NCI-H1092 (cell line): ENCODE data around the gene IQGAP2.
"Not testable (repeated sequence)": the region's sequence is repeated elsewhere in the genome, so short reads cannot be mapped to it uniquely, and the experiment has no call there.

ENCODE experiments used
- DNase-seq: peaks from one replicate; lab custom pipeline; 2025; lab: John Stamatoyannopoulos, UW

Gene IQGAP2

DNA sequence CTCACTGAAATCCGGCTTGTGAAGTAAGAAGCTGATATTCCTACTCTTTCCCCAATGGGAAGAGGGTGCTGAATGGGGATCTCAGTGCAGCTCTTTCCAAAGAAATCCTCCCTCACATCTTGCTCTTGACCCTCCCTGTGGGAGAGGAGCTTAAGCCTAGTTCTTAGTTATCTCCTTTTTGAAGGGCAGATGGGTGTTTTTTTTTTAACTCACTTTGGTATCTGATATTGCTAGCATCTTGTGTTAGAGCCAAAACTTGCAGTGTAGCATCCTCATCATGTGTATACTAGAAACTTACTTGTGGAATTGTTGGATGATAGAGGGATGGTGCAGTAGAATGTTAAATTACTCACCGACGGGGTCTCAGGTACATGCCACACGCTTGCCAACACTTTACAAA, 129.9 kb downstream of the IQGAP2 start:
- no peak for DNase-seq

DNA sequence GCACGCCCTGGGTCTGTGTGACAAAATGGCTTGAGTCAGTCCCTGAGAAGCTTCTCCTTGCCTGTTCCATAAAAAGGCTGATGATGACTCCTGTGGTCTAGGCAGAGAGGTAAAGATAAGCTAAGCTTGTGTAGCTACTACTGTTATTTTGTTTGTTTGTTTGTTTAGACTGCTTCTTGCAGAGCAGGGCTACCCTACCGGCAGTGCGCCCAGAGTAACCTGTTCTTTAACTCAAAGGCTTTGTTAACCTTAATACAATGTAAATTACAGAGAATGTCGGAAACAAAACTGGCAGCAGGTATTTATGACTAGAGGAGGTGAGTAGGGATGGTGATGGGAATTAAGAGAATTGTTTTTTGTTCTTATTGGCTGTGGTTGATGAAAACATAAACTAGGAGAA, 132.5 kb downstream of the IQGAP2 start:
- no peak for DNase-seq

DNA sequence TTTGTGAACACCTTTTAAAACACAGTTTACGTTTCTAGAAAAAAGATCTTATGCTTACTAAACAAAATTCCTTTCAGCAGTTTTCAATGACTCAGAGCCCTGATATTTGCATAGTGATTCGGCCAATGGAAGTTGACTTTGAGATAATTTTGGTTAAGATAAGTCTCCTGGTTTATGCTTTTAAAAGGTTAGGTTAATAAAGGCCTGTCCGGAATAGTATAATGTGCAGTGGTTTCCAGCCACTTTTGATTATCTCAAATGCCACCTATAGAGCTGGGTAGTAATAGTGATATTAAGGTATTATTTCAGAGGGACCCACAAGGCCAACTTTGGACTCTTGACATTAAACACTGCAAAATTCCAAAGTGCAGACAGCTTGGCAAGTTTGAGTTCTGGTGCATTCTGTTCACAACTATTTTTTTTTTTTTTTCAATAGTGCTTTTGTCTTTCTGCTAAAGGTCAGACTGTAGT, 134.0 kb downstream of the IQGAP2 start:
- no peak for DNase-seq

DNA sequence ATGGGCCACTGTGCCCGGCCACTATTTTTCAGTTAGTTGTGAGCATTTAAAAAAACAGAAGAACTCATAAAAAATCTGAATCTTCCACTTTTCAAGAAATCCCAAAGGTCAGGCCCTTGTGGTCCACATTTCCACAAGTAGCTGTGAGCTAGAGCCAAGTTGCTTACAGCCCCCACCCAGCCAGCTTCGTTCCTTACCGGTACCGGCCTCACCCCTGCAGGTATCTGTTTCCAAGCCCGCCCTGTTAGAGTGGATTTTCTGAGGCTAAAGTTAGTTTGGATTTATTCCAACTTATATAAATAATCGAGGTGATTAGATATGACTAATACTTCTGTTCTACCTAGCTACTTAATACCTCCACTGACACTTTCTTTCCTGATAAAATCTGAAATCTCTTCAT, 139.2 kb downstream of the IQGAP2 start:
- no peak for DNase-seq

DNA sequence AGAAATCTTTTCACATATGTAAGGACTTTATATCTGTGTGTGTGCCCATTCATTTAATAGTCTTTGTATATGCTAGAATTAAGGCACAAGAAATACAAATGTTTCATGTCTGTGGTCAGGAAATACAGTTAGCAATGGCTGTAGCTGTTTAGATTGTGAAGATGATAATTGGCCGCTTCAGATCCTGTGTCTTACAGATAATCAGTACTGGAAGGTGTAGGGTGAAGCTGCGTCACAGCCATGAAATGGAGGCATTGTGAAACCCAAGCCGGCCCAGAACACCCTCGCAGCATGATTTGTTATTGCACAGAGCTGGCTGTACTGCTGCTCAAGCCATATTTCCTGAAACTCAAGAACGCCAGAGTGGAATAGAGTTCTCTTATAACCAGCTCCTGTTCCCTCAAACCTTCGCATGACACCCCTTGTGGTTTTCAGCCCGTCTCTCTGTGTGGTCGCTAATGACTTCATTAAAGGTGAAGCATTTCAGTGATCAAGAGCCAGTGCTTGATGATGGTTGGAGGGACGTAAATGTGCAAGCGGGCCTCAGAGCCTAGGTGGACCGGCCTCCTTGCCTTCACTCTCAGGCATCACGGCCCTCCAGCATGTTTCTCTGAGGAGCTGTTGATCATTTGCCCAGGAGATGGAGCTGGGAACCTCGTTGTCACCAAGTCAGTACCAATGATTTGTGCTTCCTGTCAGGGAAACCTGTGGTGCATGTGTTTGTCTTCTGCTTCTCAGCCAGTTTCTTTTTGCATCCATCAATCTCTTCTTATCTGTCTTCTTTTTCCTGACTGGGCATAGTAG, 140.0 kb downstream of the IQGAP2 start:
- DNase-seq = no peak

DNA sequence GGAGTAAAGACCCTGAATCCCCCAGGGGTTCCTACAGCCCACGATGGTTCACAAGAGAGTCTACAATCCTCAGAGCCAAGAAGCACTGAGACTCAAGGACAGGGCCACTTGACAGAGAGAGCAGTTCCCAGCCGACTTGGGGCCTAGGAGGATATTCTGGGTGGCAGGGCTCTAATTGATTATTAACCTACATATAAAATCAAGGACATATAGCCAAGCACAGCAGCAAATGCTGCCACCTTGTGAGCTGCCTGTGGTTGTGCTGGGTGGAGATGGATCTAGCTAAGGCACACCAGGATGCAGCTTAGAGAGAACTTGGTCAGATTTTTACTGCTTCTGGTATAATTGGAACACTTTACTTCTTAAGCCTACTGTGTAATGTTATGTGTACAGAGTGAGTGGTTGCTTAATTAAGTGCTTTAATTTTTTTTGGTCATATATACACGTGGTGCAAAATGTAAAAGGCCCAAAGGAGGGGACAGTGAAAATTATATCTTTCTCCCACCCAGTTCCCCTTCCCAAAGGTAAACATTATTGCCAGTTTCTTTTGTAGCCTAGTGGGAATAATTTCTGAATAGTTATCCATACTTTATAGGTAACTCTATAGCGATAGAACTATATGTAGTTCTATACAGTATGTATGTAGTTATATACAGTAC, 141.3 kb downstream of the IQGAP2 start:
- DNase-seq = no peak

DNA sequence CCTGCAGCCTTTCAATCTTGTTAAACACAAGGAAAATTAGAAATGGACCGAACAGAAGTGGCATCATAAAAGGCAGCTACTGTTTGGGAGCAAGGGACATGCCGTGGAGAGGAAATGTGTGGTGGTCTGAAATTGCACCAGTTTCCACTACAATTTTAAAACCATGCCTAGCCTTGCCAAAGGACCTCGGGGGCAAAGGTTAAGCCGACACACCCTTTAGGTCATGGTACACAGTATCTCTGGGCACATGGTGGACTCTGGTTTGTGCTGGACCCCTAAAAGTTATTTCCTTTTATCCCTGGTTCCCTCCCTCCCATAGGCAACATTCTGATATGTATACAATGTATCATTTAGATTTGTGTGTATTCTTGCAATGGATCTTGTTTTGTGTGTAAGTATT, 142.1 kb downstream of the IQGAP2 start:
- DNase-seq = no peak

DNA sequence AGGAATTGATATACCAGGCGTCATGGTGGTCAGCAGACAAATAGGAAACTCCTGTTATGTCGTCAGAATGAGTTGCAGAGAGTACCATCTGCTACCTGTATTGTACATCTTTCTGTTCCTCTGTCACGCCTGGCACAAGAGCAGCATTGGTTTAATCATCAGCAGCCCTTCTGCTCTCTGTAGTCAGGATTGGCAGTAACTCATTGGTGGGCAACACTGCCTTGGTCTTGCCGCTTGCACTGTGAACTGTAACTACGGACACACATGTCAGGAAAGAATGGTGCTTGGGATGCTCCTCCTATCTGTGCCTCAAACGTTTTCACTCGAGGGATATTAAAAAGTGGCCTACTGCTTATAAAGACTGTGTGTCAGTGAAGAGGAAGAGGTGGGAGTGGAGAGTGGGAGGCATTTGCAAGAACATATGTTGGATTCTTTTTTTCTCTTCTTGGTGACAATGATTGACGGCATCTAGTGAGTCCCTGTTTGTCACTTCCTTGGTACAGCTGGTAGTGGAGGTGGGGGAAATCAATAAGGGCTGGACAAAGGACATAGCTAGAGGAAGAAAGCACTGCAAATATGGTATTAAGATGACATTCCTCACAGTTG, 143.5 kb downstream of the IQGAP2 start:
- DNase-seq = no peak

DNA sequence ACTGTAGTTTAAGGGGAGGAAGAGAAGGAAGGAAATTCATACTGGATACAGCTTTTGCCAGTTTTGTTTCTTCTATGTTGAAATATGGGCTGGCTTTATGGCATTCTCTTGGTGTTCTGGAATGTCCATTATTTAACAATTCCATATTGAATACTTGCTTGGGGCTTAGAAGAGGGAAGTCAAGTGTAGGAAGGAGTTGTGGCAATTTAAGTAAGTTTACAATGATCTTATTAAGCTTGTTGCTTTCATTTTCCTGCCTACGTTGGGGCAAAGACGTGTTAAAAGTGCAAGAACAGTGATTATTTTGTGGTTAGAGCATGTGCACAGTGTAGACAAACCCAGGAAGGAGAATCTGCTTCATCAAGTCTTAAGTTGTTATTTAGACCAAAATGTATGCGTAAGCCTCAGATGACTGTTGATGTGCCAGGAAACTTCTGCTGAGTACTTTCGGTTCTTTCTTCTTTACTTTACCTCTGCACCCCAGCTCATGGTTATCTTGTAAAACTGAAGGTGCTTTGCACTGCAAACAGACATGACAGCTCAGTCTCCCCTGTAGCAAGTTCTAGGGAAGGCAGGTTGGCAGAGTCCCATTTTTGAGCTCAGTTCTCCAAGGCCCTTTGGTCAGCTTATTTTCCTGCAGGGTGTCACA, 144.3 kb downstream of the IQGAP2 start:
- DNase-seq = no peak

DNA sequence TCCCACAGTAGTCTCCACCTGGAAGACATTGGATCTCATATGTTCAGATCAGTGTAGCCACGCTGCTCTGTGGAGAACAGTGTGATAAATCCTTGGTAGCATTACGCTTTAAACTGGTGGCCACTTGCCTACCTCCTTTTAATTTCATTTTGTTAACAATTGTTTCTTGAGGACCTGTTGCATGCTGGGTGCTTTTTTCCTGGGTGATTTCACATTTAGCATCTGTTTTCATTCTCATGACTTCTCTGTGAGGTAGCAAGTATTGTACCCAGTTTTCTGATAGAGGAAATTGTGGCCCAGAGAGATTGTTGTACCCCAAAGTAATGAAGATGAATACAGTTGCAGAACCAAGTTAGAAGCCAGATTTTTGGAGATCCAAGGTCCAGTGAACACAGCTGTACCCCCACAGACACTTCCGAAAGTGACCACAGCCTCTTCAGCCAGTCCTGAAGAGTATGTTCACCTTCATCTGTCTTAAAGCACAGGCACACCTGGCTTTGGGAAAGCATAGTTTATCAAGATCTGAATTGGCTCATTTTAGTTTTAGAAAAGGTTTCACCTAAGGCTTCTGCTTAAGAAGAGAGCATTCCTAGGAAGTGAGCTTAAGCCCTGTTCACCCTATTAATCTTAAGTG, 144.9 kb downstream of the IQGAP2 start:
- no peak for DNase-seq

DNA sequence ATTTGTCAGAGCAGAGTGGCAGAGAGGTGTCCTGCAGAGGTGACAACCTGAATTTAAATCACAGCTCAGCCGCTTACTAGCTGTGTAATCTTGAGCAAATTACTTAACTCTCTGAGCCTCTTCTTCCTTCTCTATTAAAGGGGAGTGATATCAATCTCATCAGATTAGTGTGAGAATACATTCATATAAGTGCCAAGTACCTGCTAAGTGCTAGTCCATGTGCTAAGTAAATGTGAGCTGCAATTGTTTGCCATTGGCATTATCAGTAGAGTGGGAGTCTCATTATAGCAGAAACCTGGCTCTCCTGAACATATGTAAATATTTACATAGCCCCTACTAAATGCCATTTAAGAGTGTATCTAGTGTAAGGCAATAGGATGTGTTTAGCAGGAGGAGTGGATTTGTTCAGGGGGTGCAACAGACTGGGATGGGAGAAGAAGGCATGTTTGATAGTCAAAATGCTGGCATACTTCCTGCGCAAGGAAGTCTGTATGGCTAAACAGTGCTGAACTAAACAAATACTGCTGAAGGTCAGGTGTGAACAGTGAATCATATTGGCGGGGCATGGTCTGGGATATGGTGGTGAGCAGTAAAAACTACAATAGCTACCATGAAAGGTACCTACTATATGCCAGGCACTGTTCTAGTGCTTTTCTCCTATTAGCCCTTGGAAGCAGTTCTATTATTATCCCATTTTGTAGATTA, 145.6 kb downstream of the IQGAP2 start:
- no peak for DNase-seq

DNA sequence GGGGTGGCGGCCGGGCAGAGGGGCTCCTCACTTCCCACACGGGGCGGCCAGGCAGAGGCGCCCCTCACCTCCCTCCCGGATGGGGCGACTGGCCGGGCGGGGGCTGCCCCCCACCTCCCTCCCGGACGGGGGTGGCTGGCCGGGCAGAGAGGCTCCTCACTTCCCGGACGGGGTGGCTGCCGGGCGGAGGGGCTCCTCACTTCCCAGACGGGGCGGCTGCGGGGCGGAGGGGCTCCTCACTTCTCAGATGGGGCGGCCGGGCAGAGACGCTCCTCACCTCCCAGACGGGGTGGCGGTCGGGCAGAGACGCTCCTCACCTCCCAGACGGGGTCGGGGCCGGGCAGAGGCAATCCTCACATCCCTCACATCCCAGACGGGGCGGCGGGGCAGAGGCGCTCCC, 147.8 kb downstream of the IQGAP2 start:
- DNase-seq = not testable (repeated sequence)

DNA sequence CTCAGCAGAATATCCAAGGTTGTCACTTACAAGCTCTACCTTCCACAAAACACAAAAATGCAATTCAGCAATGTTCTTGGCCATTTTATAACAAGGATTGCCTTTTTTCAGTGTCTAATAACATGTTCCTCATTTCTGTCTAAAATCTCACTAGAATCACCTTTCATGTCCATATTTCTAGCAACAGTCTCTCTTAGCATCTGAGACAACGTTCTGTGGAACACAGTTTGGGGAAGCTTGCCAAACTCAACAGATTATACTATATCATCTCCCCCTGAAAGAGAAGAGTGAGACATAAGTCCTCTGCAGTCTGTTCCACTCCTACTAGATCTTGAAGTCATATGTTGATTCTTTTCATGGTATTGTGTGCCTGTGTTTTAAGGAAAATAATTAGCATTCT, 149.5 kb downstream of the IQGAP2 start:
- no peak for DNase-seq

DNA sequence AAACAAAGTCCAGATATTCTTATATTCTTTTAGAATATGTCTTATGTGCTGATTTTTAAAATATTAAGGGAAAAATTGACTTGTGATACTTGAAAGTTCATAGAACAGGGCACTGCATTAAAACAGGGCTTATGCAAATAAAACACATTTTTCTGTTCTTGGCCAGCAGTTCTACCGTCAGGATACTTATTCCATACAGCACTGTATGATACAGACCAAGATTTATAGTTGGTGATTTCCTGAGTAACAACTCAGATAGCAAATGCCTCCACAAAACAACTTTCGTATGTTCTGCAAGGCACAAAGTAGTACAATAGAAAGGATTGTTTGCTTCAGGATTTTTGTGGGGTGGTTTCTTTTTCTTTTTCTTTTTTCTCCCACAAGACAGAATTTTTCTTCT, 150.2 kb downstream of the IQGAP2 start:
- no peak for DNase-seq

DNA sequence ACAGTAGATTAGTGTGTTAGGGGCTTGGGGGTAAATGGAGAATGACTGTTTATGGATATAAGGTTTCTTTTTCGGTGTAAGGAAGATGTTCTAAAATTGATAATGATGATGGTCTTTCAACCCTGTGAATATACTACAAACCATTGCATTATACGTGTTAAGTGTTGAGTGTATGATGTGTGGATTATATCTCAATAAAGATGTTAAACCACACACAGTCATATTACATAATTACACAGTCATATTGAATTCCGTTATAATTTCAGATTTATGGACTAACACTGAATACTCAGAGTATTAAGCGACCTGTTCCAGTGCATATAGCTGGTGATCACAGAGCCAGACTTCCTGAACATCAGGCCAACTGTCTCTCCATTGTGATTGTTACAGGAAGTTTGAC, 152.0 kb downstream of the IQGAP2 start:
- no peak for DNase-seq

DNA sequence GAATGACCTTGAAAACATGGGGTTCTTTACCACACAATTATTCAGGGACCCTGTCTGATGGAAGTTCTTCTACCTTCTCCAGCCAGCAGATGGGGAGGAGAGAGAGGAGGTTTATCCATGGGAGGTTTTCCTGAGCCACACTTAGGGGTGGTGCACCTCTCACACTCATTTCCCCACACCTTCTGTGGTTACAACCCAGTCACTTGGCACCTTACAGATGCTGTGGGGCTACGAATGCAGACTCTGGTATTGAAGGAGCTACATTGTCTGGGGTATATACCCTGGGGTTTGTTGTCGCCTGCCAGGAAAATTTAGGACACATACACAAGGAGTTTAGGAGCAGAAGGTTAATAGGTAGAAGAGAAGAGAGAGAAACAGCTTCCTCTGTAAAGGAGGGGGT, 152.6 kb downstream of the IQGAP2 start:
- DNase-seq = no peak

DNA sequence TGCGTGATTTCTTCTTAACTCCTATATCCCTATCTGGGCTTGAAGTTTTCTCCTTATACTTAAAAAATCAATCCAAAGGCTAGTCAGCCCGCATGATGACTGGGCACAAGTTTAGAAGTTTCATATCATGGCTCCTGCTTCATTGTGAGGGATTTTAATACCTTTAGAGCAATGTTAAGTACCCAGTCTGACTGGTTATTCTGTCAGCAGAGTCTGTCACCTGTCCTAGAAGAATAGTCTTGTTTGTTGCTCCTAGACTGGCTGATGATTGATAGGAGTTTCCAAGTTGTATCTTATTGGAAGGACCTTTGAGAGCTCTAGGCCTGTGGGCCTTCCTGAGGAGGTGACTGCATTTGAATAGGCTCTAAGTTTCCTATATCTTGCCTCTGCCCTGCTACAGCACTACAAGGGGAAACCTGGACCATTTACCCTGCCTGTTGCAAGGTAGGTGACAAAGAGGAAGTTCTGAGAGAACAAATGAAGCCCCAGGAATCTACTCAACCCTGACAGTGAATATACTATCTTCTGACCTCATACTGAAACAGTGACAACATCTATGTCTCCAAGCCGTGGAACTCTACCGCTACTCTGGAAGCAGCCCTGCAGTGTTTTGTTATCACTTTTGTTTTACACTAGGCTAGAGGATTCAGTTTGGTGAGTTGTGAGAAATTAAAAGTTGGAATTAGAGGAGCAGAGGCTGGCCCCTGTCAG, 153.6 kb downstream of the IQGAP2 start:
- DNase-seq = no peak

DNA sequence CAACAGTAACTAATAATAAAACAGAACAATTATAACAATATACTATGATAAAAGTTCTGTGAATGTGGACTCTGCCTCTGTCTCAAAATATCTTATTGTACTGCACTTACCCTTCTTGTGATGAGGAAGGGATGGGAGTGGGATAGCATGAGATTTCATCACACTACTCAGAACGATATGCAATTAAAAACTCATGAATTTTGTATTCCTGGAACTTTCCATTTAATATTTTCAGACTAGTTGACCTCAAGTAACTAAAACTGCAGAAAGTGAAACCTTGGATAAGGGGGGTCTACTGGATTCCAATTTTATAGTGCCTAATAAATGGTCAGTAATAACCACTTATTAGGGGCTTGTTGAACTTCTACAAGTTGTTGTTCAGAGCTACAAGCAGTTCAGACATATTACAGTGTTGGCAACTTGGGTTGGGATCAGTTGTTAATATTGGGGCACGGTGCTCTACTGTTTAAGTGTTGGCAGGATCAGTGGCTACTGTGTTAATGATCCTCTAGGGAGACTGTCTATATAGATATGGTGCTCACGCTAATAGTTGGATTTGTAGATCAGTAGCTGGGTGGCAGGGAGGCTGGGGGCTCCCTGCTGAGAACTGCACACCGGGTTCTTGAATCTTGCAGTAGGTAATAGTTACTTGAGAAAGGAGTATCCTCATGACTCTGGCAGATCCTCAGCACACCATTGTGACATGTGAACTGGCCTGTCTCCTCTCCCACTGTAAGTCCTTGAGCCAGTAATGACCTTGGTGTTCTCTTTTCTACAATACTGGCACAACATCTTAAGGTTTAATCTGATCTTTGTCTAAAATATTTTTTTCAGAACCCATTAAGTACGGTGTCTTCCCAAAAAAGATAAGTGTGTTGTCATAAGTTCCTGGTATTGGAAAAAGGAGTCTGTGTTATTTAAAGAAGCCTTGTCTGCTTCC, 158.1 kb downstream of the IQGAP2 start:
- no peak for DNase-seq

DNA sequence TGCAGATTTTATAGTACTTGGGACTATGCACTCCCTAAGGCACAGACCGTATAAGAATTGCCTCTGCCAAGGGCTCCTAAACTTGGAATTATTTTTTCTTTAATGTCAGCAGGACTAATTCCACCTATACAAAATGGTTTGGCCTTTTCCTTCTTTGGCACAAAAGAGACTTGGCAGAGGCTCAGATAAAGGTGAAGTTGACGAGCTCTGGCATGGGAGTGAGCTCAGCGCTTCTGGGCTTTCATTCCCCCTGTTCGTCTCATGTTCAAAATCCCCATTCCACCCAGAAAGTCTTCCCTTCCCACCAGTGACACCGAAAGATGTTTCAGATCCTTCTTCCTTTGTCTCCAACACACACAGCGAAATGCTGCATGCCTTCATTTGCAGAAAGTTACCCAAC, 158.9 kb downstream of the IQGAP2 start:
- DNase-seq = no peak

DNA sequence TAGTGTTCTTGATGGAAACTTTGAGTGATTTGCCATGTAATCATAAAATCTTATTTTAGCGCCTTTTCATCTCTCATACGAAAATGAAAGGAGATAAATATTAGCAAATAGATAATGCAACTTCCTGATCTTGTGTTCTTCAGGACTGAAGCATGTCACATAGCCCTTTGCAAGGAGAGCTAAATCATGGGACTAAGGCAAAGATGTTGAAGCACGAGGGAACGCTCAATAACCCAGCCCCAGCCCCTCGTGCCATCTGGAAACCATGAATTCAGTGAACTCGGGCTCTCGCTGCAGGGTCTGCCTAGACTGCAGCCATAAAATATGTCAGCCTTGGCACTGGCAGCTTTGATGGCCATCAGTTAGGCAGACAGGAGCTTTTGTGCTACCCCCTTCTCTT, 161.9 kb downstream of the IQGAP2 start:
- DNase-seq = no peak
